NCI-H2227 (cell line): Measurements from ENCODE around the gene GIPC2.
A peak's percentile ranks its signal among the peaks of the same experiment; 100 is the strongest.
"Not testable (repeated sequence)": the region's sequence is repeated elsewhere in the genome, so short reads cannot be mapped to it uniquely, and the experiment has no call there.

Experiments used
- DNase-seq: peaks from one replicate; lab custom pipeline; 2025; ENCODE audit not compliant: unreplicated experiment; lab: John Stamatoyannopoulos, UW

The GIPC2 gene

GRCh38 chr1:78064886-78065285, 19.1 kb downstream of the GIPC2 start:
- DNase-seq: not testable (repeated sequence)

- no peak for DNase-seq
Measured at GRCh38 chr1:78068681-78069283, 23.0 kb downstream of the GIPC2 start.

GRCh38 chr1:78069784-78070183, 24.0 kb downstream of the GIPC2 start:
- DNase-seq: no peak

- DNase-seq: peak; percentile 14
Measured at GRCh38 chr1:78070210-78070609, 24.4 kb downstream of the GIPC2 start.

- no peak for DNase-seq
Measured at GRCh38 chr1:78070758-78071157, 25.0 kb downstream of the GIPC2 start.

- no peak for DNase-seq
Measured at GRCh38 chr1:78071696-78072095, 25.9 kb downstream of the GIPC2 start.

GRCh38 chr1:78072216-78072615, 26.4 kb downstream of the GIPC2 start:
- DNase-seq: no peak

- DNase-seq: no peak
Measured at GRCh38 chr1:78073441-78073840, 27.7 kb downstream of the GIPC2 start.

- DNase-seq: no peak
Measured at GRCh38 chr1:78075621-78076020, 29.9 kb downstream of the GIPC2 start.

GRCh38 chr1:78078358-78078757, 32.6 kb downstream of the GIPC2 start:
- DNase-seq: no peak

- no peak for DNase-seq
Measured at GRCh38 chr1:78079580-78079979, 33.8 kb downstream of the GIPC2 start.

GRCh38 chr1:78080767-78081166, 35.0 kb downstream of the GIPC2 start:
- no peak for DNase-seq

GRCh38 chr1:78081980-78082860, 36.5 kb downstream of the GIPC2 start:
- no peak for DNase-seq

GRCh38 chr1:78084639-78085038, 38.9 kb downstream of the GIPC2 start:
- DNase-seq: not testable (repeated sequence)

GRCh38 chr1:78086697-78087096, 40.9 kb downstream of the GIPC2 start:
- no peak for DNase-seq

- DNase-seq: no peak
Measured at GRCh38 chr1:78088015-78088414, 42.2 kb downstream of the GIPC2 start.

- DNase-seq: no peak
Measured at GRCh38 chr1:78088486-78088885, 42.7 kb downstream of the GIPC2 start.

GRCh38 chr1:78089010-78089409, 43.2 kb downstream of the GIPC2 start:
- DNase-seq: no peak

- DNase-seq: no peak
Measured at GRCh38 chr1:78090472-78091133, 44.8 kb downstream of the GIPC2 start.

GRCh38 chr1:78091215-78091813, 45.5 kb downstream of the GIPC2 start:
- peak; percentile 58 for DNase-seq

GRCh38 chr1:78091886-78092285, 46.1 kb downstream of the GIPC2 start:
- DNase-seq: no peak

GRCh38 chr1:78092643-78093042, 46.9 kb downstream of the GIPC2 start:
- DNase-seq: no peak
